ENCODE results near the gene SLC1A4.

GRCh38 chr2:65037178-65037577 lies 48.0 kb downstream of the SLC1A4 start:
- TF ChIP-seq, protein P1, sequence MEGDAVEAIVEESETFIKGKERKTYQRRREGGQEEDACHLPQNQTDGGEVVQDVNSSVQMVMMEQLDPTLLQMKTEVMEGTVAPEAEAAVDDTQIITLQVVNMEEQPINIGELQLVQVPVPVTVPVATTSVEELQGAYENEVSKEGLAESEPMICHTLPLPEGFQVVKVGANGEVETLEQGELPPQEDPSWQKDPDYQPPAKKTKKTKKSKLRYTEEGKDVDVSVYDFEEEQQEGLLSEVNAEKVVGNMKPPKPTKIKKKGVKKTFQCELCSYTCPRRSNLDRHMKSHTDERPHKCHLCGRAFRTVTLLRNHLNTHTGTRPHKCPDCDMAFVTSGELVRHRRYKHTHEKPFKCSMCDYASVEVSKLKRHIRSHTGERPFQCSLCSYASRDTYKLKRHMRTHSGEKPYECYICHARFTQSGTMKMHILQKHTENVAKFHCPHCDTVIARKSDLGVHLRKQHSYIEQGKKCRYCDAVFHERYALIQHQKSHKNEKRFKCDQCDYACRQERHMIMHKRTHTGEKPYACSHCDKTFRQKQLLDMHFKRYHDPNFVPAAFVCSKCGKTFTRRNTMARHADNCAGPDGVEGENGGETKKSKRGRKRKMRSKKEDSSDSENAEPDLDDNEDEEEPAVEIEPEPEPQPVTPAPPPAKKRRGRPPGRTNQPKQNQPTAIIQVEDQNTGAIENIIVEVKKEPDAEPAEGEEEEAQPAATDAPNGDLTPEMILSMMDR (IDR thresholded peaks at IDR 0.05) = no peak
- TF ChIP-seq POLR2AphosphoS5 (IDR thresholded peaks at IDR 0.05) = no peak

Data from transverse colon (tissue), 4 donors.